Upper lobe of right lung (tissue), 1 donor: ENCODE results near the gene SLC36A1. TPM values are rescaled to one million over a fixed set of nuclear protein-coding genes. Genes with fewer than 3 reads are reported as not detected.

Experiments used
- ATAC-seq: fragments of 200-7000 bp; cut with Tn5 transposase; one replicate; pipeline ENCODE4 v1.9.1; 2020; ENCODE audit warnings: mild to moderate bottlenecking, moderate library complexity
- DNase-seq: peaks from one replicate; pipeline ENCODE4 v3.0.0-alpha.2; 2020
- H3K27ac ChIP-seq: fragments of 200-600 bp; one replicate; pipeline ENCODE4 v1.8.0; 2022
- H3K27me3 ChIP-seq: fragments of 200-600 bp; one replicate; pipeline ENCODE4 v1.8.0; 2022; ENCODE audit warnings: mild to moderate bottlenecking
- H3K36me3 ChIP-seq: fragments of 200-600 bp; one replicate; pipeline ENCODE4 v1.8.0; 2022
- H3K4me1 ChIP-seq: fragments of 200-600 bp; one replicate; pipeline ENCODE4 v1.8.0; 2022
- H3K4me3 ChIP-seq: fragments of 200-600 bp; one replicate; pipeline ENCODE4 v1.8.0; 2022; ENCODE audit warnings: mild to moderate bottlenecking
- H3K9me3 ChIP-seq: fragments of 200-600 bp; one replicate; pipeline ENCODE4 v1.8.0; 2022
- intact Hi-C: fragments of 100-400 bp; cut with DNase I; formaldehyde crosslinking; loops from one replicate; pipeline ENCODE4 v1.11.0; 2022
- total RNA-seq: library from RNA; stranded (reverse); fragmentation: NEBNext Ultra II Directional; extraction: Animal tissue kit (Norgen Biotek cat#: 25700); gene quantifications from one replicate; pipeline ENCODE4 v1.2.1, GENCODE V29; 2021
- TF ChIP-seq, protein P1 (sequence below): fragments of 200-600 bp; IDR thresholded peaks from one replicate; pipeline ENCODE4 v1.8.0; 2022; ENCODE audit warnings: antibody characterized with exemption
- donor health status: DM: no; HTN: yes; CAD: no; lungs with severe emphysema.

The SLC36A1 gene
- total RNA-seq, 1 donor from 2014 or later, result 9.6 TPM

DNA sequence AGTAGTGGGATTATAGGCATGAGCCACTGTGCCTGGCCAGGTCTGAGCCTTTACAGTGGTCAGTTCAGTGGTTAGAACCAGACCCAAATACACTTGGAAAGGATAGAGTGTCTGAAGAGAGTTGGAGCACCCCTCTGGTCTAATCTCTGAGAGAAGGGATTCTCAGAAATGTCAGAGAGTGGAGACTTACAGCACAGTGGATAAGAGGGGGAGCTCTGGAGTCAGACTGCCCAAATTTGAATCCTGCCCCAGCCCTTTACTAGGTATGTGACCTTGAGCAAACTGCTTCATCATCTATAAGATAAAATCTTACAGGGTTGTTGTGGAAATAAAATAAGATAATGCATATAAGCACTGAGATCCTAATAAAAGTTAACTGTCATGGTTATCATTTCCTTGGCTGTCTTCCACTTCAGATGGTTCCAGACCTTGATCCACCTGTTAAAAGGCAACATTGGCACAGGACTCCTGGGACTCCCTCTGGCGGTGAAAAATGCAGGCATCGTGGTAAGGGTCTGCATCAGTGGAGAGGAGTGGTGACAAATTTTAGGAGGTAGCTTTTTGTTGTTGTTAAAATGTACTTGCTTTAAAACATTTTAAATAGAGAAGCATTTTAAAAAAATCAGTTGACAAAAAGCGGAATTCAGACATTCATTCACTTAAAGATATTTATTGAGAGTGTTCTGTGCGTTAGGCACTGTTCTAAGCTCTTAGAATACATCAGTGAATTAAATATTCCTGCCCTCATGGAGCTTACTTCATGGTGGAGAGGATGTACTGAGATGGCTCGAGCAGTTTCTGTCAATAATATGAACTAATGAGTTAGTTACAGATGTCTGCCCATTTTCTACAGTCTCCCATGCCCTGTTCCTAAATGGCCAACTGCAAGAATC is 16.0 kb downstream of the SLC36A1 start:
- no peak for DNase-seq
- Histone ChIP-seq H3K27me3 (no peaks in the 10 kb centered on the region), H3K36me3 (peaks cover 59% of the 10 kb centered on the region), H3K4me3 (no peak overlapping the region), H3K27ac (no peak overlapping the region), H3K9me3 (no peaks in the 10 kb centered on the region), H3K4me1 (no peaks in the 10 kb centered on the region)
- TF ChIP-seq, protein P1, sequence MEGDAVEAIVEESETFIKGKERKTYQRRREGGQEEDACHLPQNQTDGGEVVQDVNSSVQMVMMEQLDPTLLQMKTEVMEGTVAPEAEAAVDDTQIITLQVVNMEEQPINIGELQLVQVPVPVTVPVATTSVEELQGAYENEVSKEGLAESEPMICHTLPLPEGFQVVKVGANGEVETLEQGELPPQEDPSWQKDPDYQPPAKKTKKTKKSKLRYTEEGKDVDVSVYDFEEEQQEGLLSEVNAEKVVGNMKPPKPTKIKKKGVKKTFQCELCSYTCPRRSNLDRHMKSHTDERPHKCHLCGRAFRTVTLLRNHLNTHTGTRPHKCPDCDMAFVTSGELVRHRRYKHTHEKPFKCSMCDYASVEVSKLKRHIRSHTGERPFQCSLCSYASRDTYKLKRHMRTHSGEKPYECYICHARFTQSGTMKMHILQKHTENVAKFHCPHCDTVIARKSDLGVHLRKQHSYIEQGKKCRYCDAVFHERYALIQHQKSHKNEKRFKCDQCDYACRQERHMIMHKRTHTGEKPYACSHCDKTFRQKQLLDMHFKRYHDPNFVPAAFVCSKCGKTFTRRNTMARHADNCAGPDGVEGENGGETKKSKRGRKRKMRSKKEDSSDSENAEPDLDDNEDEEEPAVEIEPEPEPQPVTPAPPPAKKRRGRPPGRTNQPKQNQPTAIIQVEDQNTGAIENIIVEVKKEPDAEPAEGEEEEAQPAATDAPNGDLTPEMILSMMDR, result peak; percentile 17
- no peak for ATAC-seq
- intact Hi-C loops, result no loop called here

DNA sequence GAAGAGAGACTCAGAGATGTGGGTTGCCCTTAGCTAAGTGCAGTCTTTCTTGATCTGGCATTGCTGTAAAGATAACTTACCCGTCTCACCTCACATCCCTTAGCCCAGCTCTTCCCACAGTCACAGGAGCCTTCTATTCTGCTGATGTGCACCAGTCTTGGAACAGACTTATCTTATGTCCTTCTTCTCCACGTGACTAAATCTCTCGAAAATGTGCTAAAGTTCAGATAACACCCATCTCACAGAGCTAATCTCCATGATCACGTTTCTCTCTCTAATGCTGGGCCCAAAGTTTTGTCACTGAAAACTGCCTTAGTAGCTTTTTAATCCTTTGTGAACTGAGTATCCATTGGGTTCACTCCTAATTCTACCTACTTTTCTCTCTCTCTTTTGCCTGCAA is 16.7 kb downstream of the SLC36A1 start:
- intact Hi-C loops, result no loop called here
- TF ChIP-seq, protein P1, result no peak
- Histone ChIP-seq H3K9me3 (no peaks in the 10 kb centered on the region), H3K27me3 (no peaks in the 10 kb centered on the region), H3K36me3 (peaks cover 58% of the 10 kb centered on the region), H3K27ac (no peak overlapping the region), H3K4me1 (no peaks in the 10 kb centered on the region), H3K4me3 (no peak overlapping the region)
- ATAC-seq (no peak), DNase-seq (no peak)

DNA sequence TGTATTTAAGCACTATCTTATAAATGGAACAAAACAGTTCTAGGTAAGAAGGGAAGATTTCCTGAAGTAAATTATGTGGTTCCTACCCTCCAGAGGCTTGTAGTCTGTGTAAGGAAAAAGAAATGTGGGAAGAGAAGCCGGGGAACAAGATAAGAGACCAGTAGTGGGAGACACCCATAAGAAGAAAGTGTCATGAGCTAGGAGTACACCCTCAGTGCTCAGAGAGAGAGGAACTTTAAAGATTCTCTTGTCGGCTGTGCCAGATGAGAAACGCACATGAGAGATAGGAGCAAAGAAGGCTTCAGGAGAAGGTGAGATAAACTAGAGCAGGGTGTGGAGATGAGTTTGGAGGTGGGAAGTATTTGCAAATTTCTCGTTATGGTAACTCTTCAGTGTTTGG is 18.1 kb downstream of the SLC36A1 start:
- TF ChIP-seq, protein P1, result no peak
- no peak overlapping the region for H3K4me3 ChIP-seq

DNA sequence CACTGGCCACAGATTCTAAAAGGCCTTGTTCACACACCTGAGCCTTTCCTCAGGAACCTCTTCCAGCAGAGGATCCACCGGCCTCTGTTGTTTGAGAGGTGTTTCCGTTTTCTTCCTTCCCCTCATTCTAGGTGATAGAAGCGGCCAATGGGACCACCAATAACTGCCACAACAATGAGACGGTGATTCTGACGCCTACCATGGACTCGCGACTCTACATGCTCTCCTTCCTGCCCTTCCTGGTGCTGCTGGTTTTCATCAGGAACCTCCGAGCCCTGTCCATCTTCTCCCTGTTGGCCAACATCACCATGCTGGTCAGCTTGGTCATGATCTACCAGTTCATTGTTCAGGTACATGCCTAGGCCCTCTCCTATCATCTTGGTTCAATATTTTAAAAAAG is 20.2 kb downstream of the SLC36A1 start:
- peaks cover 58% of the 10 kb centered on the region for H3K36me3 ChIP-seq
- no peaks in the 10 kb centered on the region for H3K9me3 ChIP-seq
- intact Hi-C loops, result no loop called here
- TF ChIP-seq, protein P1, result no peak
- ATAC-seq, result no peak
- no peaks in the 10 kb centered on the region for H3K4me1 ChIP-seq
- no peak for DNase-seq
- H3K27me3 ChIP-seq, result no peaks in the 10 kb centered on the region
- H3K27ac ChIP-seq, result no peak overlapping the region
- H3K4me3 ChIP-seq, result no peak overlapping the region

More for the DNA sequence above, 18.1 kb downstream of the SLC36A1 start:
- Histone ChIP-seq H3K4me1 (no peaks in the 10 kb centered on the region), H3K36me3 (peaks cover 56% of the 10 kb centered on the region), H3K27ac (no peak overlapping the region), H3K27me3 (no peaks in the 10 kb centered on the region), H3K9me3 (no peaks in the 10 kb centered on the region)
- ATAC-seq (no peak), DNase-seq (no peak)
- intact Hi-C loops, result no loop called here

DNA sequence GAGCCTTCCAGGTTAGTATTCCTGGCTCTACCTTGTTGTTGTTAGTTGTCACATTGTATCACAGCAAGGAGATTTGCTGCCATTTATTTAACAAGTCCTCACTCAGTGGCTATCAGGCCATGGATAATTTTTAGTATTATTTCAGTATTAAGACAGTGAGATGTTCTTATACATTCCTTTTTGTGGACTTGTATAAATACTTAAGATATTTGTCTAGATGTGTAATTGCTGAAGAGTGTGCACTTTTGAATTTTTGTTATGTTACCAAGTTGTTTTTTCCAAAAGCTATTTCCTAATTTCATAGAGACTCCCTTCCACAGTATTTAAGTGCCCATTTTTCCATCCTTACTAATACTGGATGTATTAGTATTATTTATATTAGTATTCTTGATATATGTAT is 22.0 kb downstream of the SLC36A1 start:
- no peaks in the 10 kb centered on the region for H3K9me3 ChIP-seq
- no peaks in the 10 kb centered on the region for H3K4me1 ChIP-seq
- H3K36me3 ChIP-seq, result peaks cover 60% of the 10 kb centered on the region
- TF ChIP-seq, protein P1, result no peak
- H3K27me3 ChIP-seq, result no peaks in the 10 kb centered on the region
- DNase-seq (no peak), ATAC-seq (no peak)
- no peak overlapping the region for H3K4me3 ChIP-seq
- intact Hi-C loops, result no loop called here
- H3K27ac ChIP-seq, result no peak overlapping the region
